DMS 273 (cell line): ENCODE measurements around the gene LTB4R.
A peak's percentile ranks its signal among the peaks of the same experiment; 100 is the strongest.

Experiments
- DNase-seq: peaks from one replicate; lab custom pipeline; 2025; ENCODE audit not compliant: unreplicated experiment; lab: John Stamatoyannopoulos, UW

Gene LTB4R

GRCh38 chr14:24366721-24367513, 55.6 kb downstream of the LTB4R start:
- DNase-seq: peak; percentile 99
